HG03378 (cell line): ENCODE measurements around the gene ANKEF1.
A peak's percentile ranks its signal among the peaks of the same experiment; 100 is the strongest.

Experiments
- ATAC-seq: cut with Tn5 transposase; IDR thresholded peaks from one replicate; pipeline ENCODE4 v1.9.1; 2021; ENCODE audit warnings: mild to moderate bottlenecking, moderate library complexity; ENCODE audit not compliant: unreplicated experiment

ANKEF1 gene

GRCh38 chr20:10078403-10078802 is 43.6 kb downstream of the ANKEF1 start:
- ATAC-seq = no peak

GRCh38 chr20:10079964-10080363 is 45.2 kb downstream of the ANKEF1 start:
- ATAC-seq = no peak

- ATAC-seq = no peak
Measured at GRCh38 chr20:10080574-10080973, 45.8 kb downstream of the ANKEF1 start.

- ATAC-seq = peak; percentile 11
Measured at GRCh38 chr20:10089871-10090587, 55.2 kb downstream of the ANKEF1 start.

GRCh38 chr20:10090588-10091166 is 55.9 kb downstream of the ANKEF1 start:
- ATAC-seq = peak; percentile 68

- no peak for ATAC-seq
Measured at GRCh38 chr20:10093087-10093591, 58.4 kb downstream of the ANKEF1 start.

- no peak for ATAC-seq
Measured at GRCh38 chr20:10094566-10095173, 59.9 kb downstream of the ANKEF1 start.

GRCh38 chr20:10096790-10097189 is 62.0 kb downstream of the ANKEF1 start:
- no peak for ATAC-seq

GRCh38 chr20:10105046-10105445 is 70.3 kb downstream of the ANKEF1 start:
- ATAC-seq = no peak
